RPMI7951 (cell line): ENCODE results near the gene CCL24. TPM values are rescaled to one million over a fixed set of nuclear protein-coding genes. Genes with fewer than 3 reads are reported as not detected.
"Not testable (repeated sequence)": the region's sequence is repeated elsewhere in the genome, so short reads cannot be mapped to it uniquely, and the experiment has no call there.

Experiments used
- DNase-seq: peaks from one replicate; pipeline ENCODE4 v3.0.0-alpha.2; 2012; ENCODE audit warnings: low read depth
- total RNA-seq: library from RNA; depleted of rRNA; stranded (reverse); fragments of >200 nt; shearing (Covaris generic); gene quantifications from 2 replicates; pipeline ENCODE4 v1.2.3, GENCODE V29; 2014

CCL24 gene
- total RNA-seq, 1 experiment from 2014 or later = not detected

- DNase-seq = no peak
Measured at GRCh38 chr7:75819711-75820110, 6.1 kb upstream of the CCL24 start.

- no peak for DNase-seq
Measured at GRCh38 chr7:75818472-75818871, 4.9 kb upstream of the CCL24 start.

GRCh38 chr7:75817116-75817515 is 3.5 kb upstream of the CCL24 start:
- DNase-seq = no peak

- DNase-seq = no peak
Measured at GRCh38 chr7:75815418-75816064, 1.9 kb upstream of the CCL24 start.

- DNase-seq = peak; percentile 54
Measured at GRCh38 chr7:75814407-75814947, 871 bp upstream of the CCL24 start.

- no peak for DNase-seq
Measured at GRCh38 chr7:75813084-75813483, 522 bp downstream of the CCL24 start.

GRCh38 chr7:75811894-75812678 is 1.5 kb downstream of the CCL24 start:
- DNase-seq = no peak

- no peak for DNase-seq
Measured at GRCh38 chr7:75809396-75809795, 4.2 kb downstream of the CCL24 start.

- no peak for DNase-seq
Measured at GRCh38 chr7:75808106-75808505, 5.5 kb downstream of the CCL24 start.

- DNase-seq = no peak
Measured at GRCh38 chr7:75807452-75807851, 6.2 kb downstream of the CCL24 start.

- no peak for DNase-seq
Measured at GRCh38 chr7:75806560-75807307, 6.9 kb downstream of the CCL24 start.

- no peak for DNase-seq
Measured at GRCh38 chr7:75804705-75805104, 8.9 kb downstream of the CCL24 start.

GRCh38 chr7:75804004-75804403 is 9.6 kb downstream of the CCL24 start:
- no peak for DNase-seq

GRCh38 chr7:75802552-75802821 is 11.1 kb downstream of the CCL24 start:
- DNase-seq = no peak

- DNase-seq = no peak
Measured at GRCh38 chr7:75798770-75799169, 14.8 kb downstream of the CCL24 start.

- DNase-seq = no peak
Measured at GRCh38 chr7:75796420-75796819, 17.2 kb downstream of the CCL24 start.

GRCh38 chr7:75795831-75796285 is 17.7 kb downstream of the CCL24 start:
- no peak for DNase-seq

- no peak for DNase-seq
Measured at GRCh38 chr7:75793676-75794075, 19.9 kb downstream of the CCL24 start.

- not testable (repeated sequence) for DNase-seq
Measured at GRCh38 chr7:75792567-75792966, 21.0 kb downstream of the CCL24 start.

- no peak for DNase-seq
Measured at GRCh38 chr7:75789361-75789924, 24.2 kb downstream of the CCL24 start.

GRCh38 chr7:75788154-75788847 is 25.3 kb downstream of the CCL24 start:
- DNase-seq = not testable (repeated sequence)

- DNase-seq = not testable (repeated sequence)
Measured at GRCh38 chr7:75783058-75783457, 30.5 kb downstream of the CCL24 start.
